ENCODE data around the gene DLGAP1.

The DLGAP1 gene

DNA sequence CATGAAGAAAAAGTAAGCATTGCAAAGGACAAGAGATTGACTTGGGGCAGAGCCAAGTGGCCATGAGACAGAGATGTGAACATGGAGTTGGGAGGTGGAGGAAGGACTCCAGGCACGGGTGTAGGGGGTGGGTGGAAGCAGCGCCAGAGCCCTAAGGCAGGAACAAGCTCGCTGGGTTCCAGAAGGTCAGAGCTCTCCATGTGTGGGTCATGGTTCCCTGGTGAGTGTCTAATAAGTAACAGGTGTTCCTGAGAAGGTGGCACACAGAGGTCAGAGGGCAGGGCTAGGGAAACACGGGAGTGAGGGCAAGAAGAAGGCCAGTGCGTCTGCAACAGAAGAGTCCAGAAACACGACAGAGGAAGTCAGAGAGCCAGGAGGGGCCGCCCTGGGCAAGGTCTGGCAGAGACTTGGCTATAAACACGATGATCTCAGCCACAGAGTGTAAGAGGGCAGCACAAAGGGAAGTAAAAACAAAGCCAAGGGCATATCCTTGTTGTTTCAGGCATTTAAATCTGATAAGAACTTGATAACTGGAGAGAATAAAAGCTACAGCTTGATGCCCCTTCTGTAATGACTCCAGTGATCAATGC is 744.3 kb downstream of the DLGAP1 start:
- H2BK5ac ChIP-seq (ENCODE audit: low read length) = no peak overlapping the region
- no CpG with 5 or more reads among the region's 8 CpGs for WGBS, 2 donors (ENCODE audit: extremely low coverage in 2 of 2, insufficient read length in 2 of 2, insufficient replicate concordance in 1 of 2)
- H3K18ac ChIP-seq (ENCODE audit: low read length) = no peak overlapping the region
- H2AK5ac ChIP-seq (ENCODE audit: low read depth, low read length) = no peak overlapping the region
- peaks cover 0 to 17% of the 10 kb centered on the region in 2 donors for H3K4me1 ChIP-seq (ENCODE audit: control insufficient read depth in 2 of 2, insufficient read depth in 1 of 2, low read depth in 1 of 2, low read length in 2 of 2)
- H4K91ac ChIP-seq (ENCODE audit: low read depth, low read length, poor library complexity) = no peak overlapping the region
- no peak overlapping the region for H2BK12ac ChIP-seq (ENCODE audit: low read length)
- H3K23ac ChIP-seq (ENCODE audit: low read depth, low read length, poor library complexity) = no peak overlapping the region
- H3K9ac ChIP-seq (ENCODE audit: low read depth, low read length, poor library complexity) = no peak overlapping the region
- H3K4me2 ChIP-seq (ENCODE audit: insufficient read depth, low read length, poor library complexity, severe bottlenecking) = no peak overlapping the region
- H3K9me3 ChIP-seq (replicated peaks in 1 of 2; ENCODE audit: control insufficient read depth in 2 of 2, insufficient read depth in 1 of 2, low read depth in 1 of 2, low read length in 2 of 2) = no peaks in the 10 kb centered on the region
- H3K27me3 ChIP-seq (ENCODE audit: control insufficient read depth in 3 of 3, insufficient read depth in 3 of 3, low read depth in 1 of 3, low read length in 3 of 3) = no peaks in the 10 kb centered on the region
- no peak for DNase-seq (ENCODE audit: low spot score)
- no peak overlapping the region for H2AFZ ChIP-seq (ENCODE audit: low read length)
- H3K4me3 ChIP-seq (ENCODE audit: low read length in 2 of 2) = no peak overlapping the region
- H2BK120ac ChIP-seq (ENCODE audit: low read depth, low read length) = no peak overlapping the region
- no peak overlapping the region for H4K8ac ChIP-seq (ENCODE audit: low read depth, low read length)
- H3K36me3 ChIP-seq (replicated peaks in 1 of 2; ENCODE audit: control insufficient read depth in 2 of 2, insufficient read depth in 2 of 2, low read length in 2 of 2) = no peaks in the 10 kb centered on the region
- H3K27ac ChIP-seq (replicated peaks; ENCODE audit: low read length) = no peak overlapping the region
- no peak overlapping the region for H3K14ac ChIP-seq (ENCODE audit: low read length)
- H3K4ac ChIP-seq (ENCODE audit: low read length) = no peak overlapping the region
- H2BK15ac ChIP-seq (ENCODE audit: low read length) = no peak overlapping the region
- H3K79me1 ChIP-seq (ENCODE audit: low read depth, low read length) = no peaks in the 10 kb centered on the region

DNA sequence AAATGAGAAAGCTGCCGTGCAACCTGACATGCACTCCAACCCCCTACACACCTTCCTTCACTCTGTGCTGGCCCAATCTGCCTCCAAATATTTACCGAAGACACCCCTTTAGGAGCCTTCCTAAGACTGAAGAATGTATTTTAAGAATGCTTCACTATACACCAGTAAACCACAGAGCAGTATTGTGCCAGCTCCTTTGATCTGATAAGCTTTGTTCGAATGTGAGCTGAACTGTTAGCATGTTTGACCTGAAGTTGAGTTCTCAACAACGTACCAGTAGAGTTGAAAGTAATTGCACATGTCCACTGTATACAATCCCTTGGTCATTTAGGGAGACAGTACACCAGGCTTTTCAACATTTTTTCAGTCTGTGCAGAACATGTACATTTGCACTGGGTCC is 745.9 kb downstream of the DLGAP1 start:
- H3K4me3 ChIP-seq (ENCODE audit: low read length in 2 of 2) = no peak overlapping the region
- no peak overlapping the region for H2AFZ ChIP-seq (ENCODE audit: low read length)
- peaks cover 0 to 7% of the 10 kb centered on the region in 2 donors for H3K4me1 ChIP-seq (ENCODE audit: control insufficient read depth in 2 of 2, insufficient read depth in 1 of 2, low read depth in 1 of 2, low read length in 2 of 2)
- H3K27me3 ChIP-seq (ENCODE audit: control insufficient read depth in 3 of 3, insufficient read depth in 3 of 3, low read depth in 1 of 3, low read length in 3 of 3) = no peaks in the 10 kb centered on the region
- no peaks in the 10 kb centered on the region for H3K79me1 ChIP-seq (ENCODE audit: low read depth, low read length)
- H3K23ac ChIP-seq (ENCODE audit: low read depth, low read length, poor library complexity) = no peak overlapping the region
- H2BK15ac ChIP-seq (ENCODE audit: low read length) = no peak overlapping the region
- no peak overlapping the region for H3K18ac ChIP-seq (ENCODE audit: low read length)
- no peak overlapping the region for H2BK12ac ChIP-seq (ENCODE audit: low read length)
- H4K91ac ChIP-seq (ENCODE audit: low read depth, low read length, poor library complexity) = no peak overlapping the region
- H3K4me2 ChIP-seq (ENCODE audit: insufficient read depth, low read length, poor library complexity, severe bottlenecking) = no peak overlapping the region
- H3K14ac ChIP-seq (ENCODE audit: low read length) = no peak overlapping the region
- H3K9ac ChIP-seq (ENCODE audit: low read depth, low read length, poor library complexity) = no peak overlapping the region
- no peak overlapping the region for H3K4ac ChIP-seq (ENCODE audit: low read length)
- no peak overlapping the region for H3K27ac ChIP-seq (replicated peaks; ENCODE audit: low read length)
- no peak overlapping the region for H2BK120ac ChIP-seq (ENCODE audit: low read depth, low read length)
- no peak for DNase-seq (ENCODE audit: low spot score)
- no peak overlapping the region for H2BK5ac ChIP-seq (ENCODE audit: low read length)
- no peaks in the 10 kb centered on the region for H3K9me3 ChIP-seq (replicated peaks in 1 of 2; ENCODE audit: control insufficient read depth in 2 of 2, insufficient read depth in 1 of 2, low read depth in 1 of 2, low read length in 2 of 2)
- H4K8ac ChIP-seq (ENCODE audit: low read depth, low read length) = no peak overlapping the region
- H2AK5ac ChIP-seq (ENCODE audit: low read depth, low read length) = no peak overlapping the region
- no CpG with 5 or more reads among the region's 4 CpGs for WGBS, 2 donors (ENCODE audit: extremely low coverage in 2 of 2, insufficient read length in 2 of 2, insufficient replicate concordance in 1 of 2)
- no peaks in the 10 kb centered on the region for H3K36me3 ChIP-seq (replicated peaks in 1 of 2; ENCODE audit: control insufficient read depth in 2 of 2, insufficient read depth in 2 of 2, low read length in 2 of 2)

GRCh38 chr18:3706279-3707097 is 748.6 kb downstream of the DLGAP1 start:
- Histone ChIP-seq H3K14ac (ENCODE audit: low read length) (no peak overlapping the region), H2AK5ac (ENCODE audit: low read depth, low read length) (no peak overlapping the region), H2BK15ac (ENCODE audit: low read length) (no peak overlapping the region), H3K4me1 (ENCODE audit: control insufficient read depth in 2 of 2, insufficient read depth in 1 of 2, low read depth in 1 of 2, low read length in 2 of 2) (peaks cover 0 to 5% of the 10 kb centered on the region in 2 donors), H2BK12ac (ENCODE audit: low read length) (no peak overlapping the region), H3K27ac (replicated peaks; ENCODE audit: low read length) (no peak overlapping the region), H2AFZ (ENCODE audit: low read length) (no peak overlapping the region), H3K4ac (ENCODE audit: low read length) (no peak overlapping the region), H3K23ac (ENCODE audit: low read depth, low read length, poor library complexity) (no peak overlapping the region), H2BK120ac (ENCODE audit: low read depth, low read length) (no peak overlapping the region), H3K79me1 (ENCODE audit: low read depth, low read length) (no peaks in the 10 kb centered on the region), H3K4me3 (ENCODE audit: low read length in 2 of 2) (no peak overlapping the region), H3K18ac (ENCODE audit: low read length) (no peak overlapping the region), H4K91ac (ENCODE audit: low read depth, low read length, poor library complexity) (no peak overlapping the region), H4K8ac (ENCODE audit: low read depth, low read length) (no peak overlapping the region), H3K4me2 (ENCODE audit: insufficient read depth, low read length, poor library complexity, severe bottlenecking) (no peak overlapping the region), H3K27me3 (ENCODE audit: control insufficient read depth in 3 of 3, insufficient read depth in 3 of 3, low read depth in 1 of 3, low read length in 3 of 3) (no peaks in the 10 kb centered on the region), H3K9ac (ENCODE audit: low read depth, low read length, poor library complexity) (no peak overlapping the region), H2BK5ac (ENCODE audit: low read length) (no peak overlapping the region), H3K9me3 (replicated peaks in 1 of 2; ENCODE audit: control insufficient read depth in 2 of 2, insufficient read depth in 1 of 2, low read depth in 1 of 2, low read length in 2 of 2) (no peaks in the 10 kb centered on the region), H3K36me3 (replicated peaks in 1 of 2; ENCODE audit: control insufficient read depth in 2 of 2, insufficient read depth in 2 of 2, low read length in 2 of 2) (no peaks in the 10 kb centered on the region)
- DNase-seq (ENCODE audit: low spot score) = no peak
- no CpG with 5 or more reads among the region's 9 CpGs for WGBS, 2 donors (ENCODE audit: extremely low coverage in 2 of 2, insufficient read length in 2 of 2, insufficient replicate concordance in 1 of 2)

GRCh38 chr18:3704556-3705344 is 750.4 kb downstream of the DLGAP1 start:
- no peak overlapping the region for H3K4ac ChIP-seq (ENCODE audit: low read length)
- DNase-seq (ENCODE audit: low spot score) = no peak
- H2AFZ ChIP-seq (ENCODE audit: low read length) = no peak overlapping the region

More at GRCh38 chr18:3704556-3705344, 750.4 kb downstream of the DLGAP1 start:
- H4K91ac ChIP-seq (ENCODE audit: low read depth, low read length, poor library complexity) = no peak overlapping the region
- H3K27ac ChIP-seq (replicated peaks; ENCODE audit: low read length) = no peak overlapping the region
- H3K4me3 ChIP-seq (ENCODE audit: low read length in 2 of 2) = no peak overlapping the region
- H3K79me1 ChIP-seq (ENCODE audit: low read depth, low read length) = no peaks in the 10 kb centered on the region
- no peak overlapping the region for H2BK15ac ChIP-seq (ENCODE audit: low read length)
- H3K27me3 ChIP-seq (ENCODE audit: control insufficient read depth in 3 of 3, insufficient read depth in 3 of 3, low read depth in 1 of 3, low read length in 3 of 3) = no peaks in the 10 kb centered on the region
- WGBS, 2 donors (ENCODE audit: extremely low coverage in 2 of 2, insufficient read length in 2 of 2, insufficient replicate concordance in 1 of 2) = no CpG with 5 or more reads among the region's 3 CpGs
- no peaks in the 10 kb centered on the region for H3K36me3 ChIP-seq (replicated peaks in 1 of 2; ENCODE audit: control insufficient read depth in 2 of 2, insufficient read depth in 2 of 2, low read length in 2 of 2)
- H3K4me2 ChIP-seq (ENCODE audit: insufficient read depth, low read length, poor library complexity, severe bottlenecking) = no peak overlapping the region
- no peak overlapping the region for H3K23ac ChIP-seq (ENCODE audit: low read depth, low read length, poor library complexity)
- H3K4me1 ChIP-seq (ENCODE audit: control insufficient read depth in 2 of 2, insufficient read depth in 1 of 2, low read depth in 1 of 2, low read length in 2 of 2) = peaks cover 0 to 2% of the 10 kb centered on the region in 2 donors
- H2BK5ac ChIP-seq (ENCODE audit: low read length) = no peak overlapping the region
- H3K18ac ChIP-seq (ENCODE audit: low read length) = no peak overlapping the region
- H2BK12ac ChIP-seq (ENCODE audit: low read length) = no peak overlapping the region
- no peak overlapping the region for H4K8ac ChIP-seq (ENCODE audit: low read depth, low read length)
- no peak overlapping the region for H3K9ac ChIP-seq (ENCODE audit: low read depth, low read length, poor library complexity)
- no peak overlapping the region for H2BK120ac ChIP-seq (ENCODE audit: low read depth, low read length)
- H3K9me3 ChIP-seq (replicated peaks in 1 of 2; ENCODE audit: control insufficient read depth in 2 of 2, insufficient read depth in 1 of 2, low read depth in 1 of 2, low read length in 2 of 2) = no peaks in the 10 kb centered on the region
- H3K14ac ChIP-seq (ENCODE audit: low read length) = no peak overlapping the region
- no peak overlapping the region for H2AK5ac ChIP-seq (ENCODE audit: low read depth, low read length)

Data from neuronal stem cell (in vitro differentiated cells).